HG02759 (cell line): ENCODE measurements around the gene SAP30BP.

Source experiments
- ATAC-seq: cut with Tn5 transposase; IDR thresholded peaks from one replicate; pipeline ENCODE4 v1.9.1; 2021; ENCODE audit warnings: mild to moderate bottlenecking, moderate library complexity; ENCODE audit not compliant: unreplicated experiment

Gene SAP30BP

GRCh38 chr17:75684249-75684648 lies 17.1 kb downstream of the SAP30BP start:
- ATAC-seq: no peak

GRCh38 chr17:75684924-75685323 lies 17.8 kb downstream of the SAP30BP start:
- ATAC-seq: no peak

GRCh38 chr17:75685499-75685898 lies 18.4 kb downstream of the SAP30BP start:
- no peak for ATAC-seq

- ATAC-seq: no peak
Observed at GRCh38 chr17:75688209-75688825, 21.2 kb downstream of the SAP30BP start.

- ATAC-seq: no peak
Observed at GRCh38 chr17:75689441-75689873, 22.3 kb downstream of the SAP30BP start.

- ATAC-seq: no peak
Observed at GRCh38 chr17:75691371-75691791, 24.2 kb downstream of the SAP30BP start.

GRCh38 chr17:75691801-75692626 lies 24.9 kb downstream of the SAP30BP start:
- no peak for ATAC-seq

- ATAC-seq: no peak
Observed at GRCh38 chr17:75692976-75693375, 25.8 kb downstream of the SAP30BP start.

GRCh38 chr17:75693500-75694481 lies 26.7 kb downstream of the SAP30BP start:
- no peak for ATAC-seq

GRCh38 chr17:75694536-75694935 lies 27.4 kb downstream of the SAP30BP start:
- no peak for ATAC-seq

GRCh38 chr17:75695141-75695829 lies 28.1 kb downstream of the SAP30BP start:
- ATAC-seq: no peak

- no peak for ATAC-seq
Observed at GRCh38 chr17:75695830-75696271, 28.7 kb downstream of the SAP30BP start.

GRCh38 chr17:75697651-75698291 lies 30.6 kb downstream of the SAP30BP start:
- ATAC-seq: no peak

GRCh38 chr17:75698659-75699058 lies 31.5 kb downstream of the SAP30BP start:
- no peak for ATAC-seq

GRCh38 chr17:75701288-75701687 lies 34.1 kb downstream of the SAP30BP start:
- ATAC-seq: no peak

- no peak for ATAC-seq
Observed at GRCh38 chr17:75703191-75703590, 36.1 kb downstream of the SAP30BP start.

GRCh38 chr17:75703591-75703990 lies 36.5 kb downstream of the SAP30BP start:
- no peak for ATAC-seq

GRCh38 chr17:75704963-75705875 lies 38.1 kb downstream of the SAP30BP start:
- ATAC-seq: no peak
